Middle frontal gyrus (tissue), 1 donor: ENCODE data around the gene KCNK3.
"Not testable (repeated sequence)": the region's sequence is repeated elsewhere in the genome, so short reads cannot be mapped to it uniquely, and the experiment has no call there.

Experiments
- DNase-seq: peaks from one replicate; pipeline ENCODE4 v3.0.0-alpha.2; 2015; ENCODE audit warnings: low spot score; ENCODE audit errors: extremely low spot score

KCNK3 gene

DNA sequence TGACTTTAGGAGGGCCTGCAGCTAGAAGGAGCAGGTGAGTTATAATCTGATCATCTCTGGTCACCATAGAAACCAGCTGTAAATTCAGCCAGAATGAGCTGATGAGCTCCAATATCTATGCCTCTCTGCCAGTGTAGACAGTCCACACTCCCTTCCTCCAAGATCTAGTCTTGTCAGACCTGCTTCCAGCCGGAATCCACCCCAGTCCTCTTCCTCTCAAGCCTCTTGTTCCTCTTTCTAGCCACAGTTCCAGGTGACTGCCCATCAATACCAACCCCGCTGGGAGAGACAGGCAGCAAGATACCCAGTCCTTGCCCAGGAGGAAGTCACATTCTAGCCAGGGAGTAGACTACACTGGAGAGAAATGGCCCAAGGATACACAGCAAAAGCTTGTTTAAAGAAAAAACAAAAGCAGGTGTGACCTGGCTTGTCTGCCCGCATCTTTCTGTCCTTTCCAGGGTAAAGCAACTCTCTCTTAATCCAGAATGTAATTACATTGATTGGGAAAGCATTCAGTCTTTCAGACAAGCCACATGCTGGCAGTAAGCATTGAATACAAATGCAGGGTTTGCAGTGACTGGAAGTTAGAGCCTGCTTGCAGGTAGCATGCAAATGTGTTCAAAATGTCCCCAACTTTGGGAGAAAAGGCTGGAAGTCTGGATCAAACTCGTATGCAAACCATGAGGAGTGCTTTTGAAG is 62.6 kb downstream of the KCNK3 start:
- no peak for DNase-seq

- no peak for DNase-seq
These were observed 63.8 kb downstream of the KCNK3 start for GRCh38 chr2:26756337-26756736.

- DNase-seq, result no peak
These were observed 65.6 kb downstream of the KCNK3 start for GRCh38 chr2:26757873-26758789.

GRCh38 chr2:26758790-26759321 is 66.3 kb downstream of the KCNK3 start:
- DNase-seq, result no peak

GRCh38 chr2:26759845-26760244 is 67.3 kb downstream of the KCNK3 start:
- DNase-seq, result no peak

DNA sequence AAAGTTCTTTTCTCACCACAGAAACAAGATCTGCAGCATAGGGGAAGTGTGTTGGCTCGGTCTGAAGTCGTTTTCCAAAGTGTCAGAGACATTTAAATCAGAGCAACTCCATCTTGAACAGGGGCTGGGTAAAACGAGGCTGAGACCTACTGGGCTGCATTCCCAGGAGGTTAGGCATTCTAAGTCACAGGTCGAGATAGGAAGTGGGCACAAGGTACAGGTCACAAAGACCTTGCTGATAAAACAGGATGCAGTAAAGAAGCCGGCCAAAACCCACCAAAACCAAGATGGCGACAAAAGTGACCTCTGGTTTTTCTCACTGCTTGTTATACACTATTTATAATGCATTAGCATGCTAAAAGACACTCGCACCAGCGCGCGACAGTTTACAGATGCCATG is 68.5 kb downstream of the KCNK3 start:
- DNase-seq, result not testable (repeated sequence)

DNA sequence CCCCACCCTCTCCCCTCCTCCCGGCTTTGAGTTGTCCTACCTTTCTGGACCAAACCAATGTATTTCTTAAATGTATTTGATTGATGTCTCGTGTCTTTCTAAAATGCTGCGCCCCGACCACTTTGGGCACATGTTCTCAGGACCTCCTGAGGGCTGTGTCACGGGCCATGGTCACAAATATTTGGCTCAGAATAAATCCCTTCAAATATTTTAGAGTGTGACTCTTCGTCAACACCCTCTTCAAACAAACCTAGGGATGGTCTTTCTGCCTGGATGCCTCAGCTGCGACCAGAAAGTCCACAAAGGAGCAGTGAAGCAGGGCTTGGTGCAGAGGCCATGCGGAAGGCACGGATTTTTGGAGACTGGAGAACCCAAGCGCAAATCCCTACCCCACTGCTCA is 70.5 kb downstream of the KCNK3 start:
- no peak for DNase-seq

DNA sequence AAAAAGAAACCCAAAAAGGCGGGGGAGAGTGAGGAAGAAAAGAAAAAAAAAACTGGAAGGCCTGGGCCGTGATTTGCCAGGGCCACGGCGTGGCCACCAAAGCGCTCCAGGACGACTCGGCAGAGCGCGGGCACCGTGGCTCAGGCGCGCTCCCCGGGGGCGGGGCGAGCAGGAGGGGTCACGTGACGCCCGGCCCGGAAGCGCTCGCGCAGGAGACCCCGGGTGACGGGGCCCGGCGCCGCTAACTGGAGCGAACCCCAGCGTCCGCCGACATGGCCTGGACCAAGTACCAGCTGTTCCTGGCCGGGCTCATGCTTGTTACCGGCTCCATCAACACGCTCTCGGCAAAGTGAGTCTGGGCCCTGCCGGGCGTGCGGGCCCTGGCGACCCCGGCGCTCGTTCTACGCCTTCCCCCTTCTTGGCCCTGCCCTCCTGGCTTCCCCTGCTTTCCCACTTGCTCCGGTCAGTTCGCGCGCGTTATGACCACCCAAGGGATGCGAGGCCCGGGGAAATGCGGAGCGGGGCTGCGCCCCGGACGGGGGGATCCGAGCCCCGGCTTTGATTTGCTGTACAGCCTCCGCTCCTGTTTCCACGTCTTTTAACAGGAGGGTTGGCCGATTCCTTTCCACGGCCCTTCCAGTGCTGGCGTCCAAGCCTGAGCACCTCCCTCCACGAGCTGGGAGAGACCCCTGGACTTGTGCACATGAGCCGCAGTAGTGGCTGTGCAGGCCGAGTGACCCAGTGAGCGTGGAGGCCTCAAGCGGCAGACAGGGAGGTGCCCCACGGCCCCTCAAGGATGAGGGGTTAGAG is 71.8 kb downstream of the KCNK3 start, which contains the start of gene SLC35F6:
SLC35F6 (plus strand) TSS at position 207 of the 810 bp plus-strand sequence; CDS start at position 273, 66 bp downstream.
- DNase-seq, result peak; percentile 77

- no peak for DNase-seq
These were observed 72.4 kb downstream of the KCNK3 start for GRCh38 chr2:26764906-26765305.

DNA sequence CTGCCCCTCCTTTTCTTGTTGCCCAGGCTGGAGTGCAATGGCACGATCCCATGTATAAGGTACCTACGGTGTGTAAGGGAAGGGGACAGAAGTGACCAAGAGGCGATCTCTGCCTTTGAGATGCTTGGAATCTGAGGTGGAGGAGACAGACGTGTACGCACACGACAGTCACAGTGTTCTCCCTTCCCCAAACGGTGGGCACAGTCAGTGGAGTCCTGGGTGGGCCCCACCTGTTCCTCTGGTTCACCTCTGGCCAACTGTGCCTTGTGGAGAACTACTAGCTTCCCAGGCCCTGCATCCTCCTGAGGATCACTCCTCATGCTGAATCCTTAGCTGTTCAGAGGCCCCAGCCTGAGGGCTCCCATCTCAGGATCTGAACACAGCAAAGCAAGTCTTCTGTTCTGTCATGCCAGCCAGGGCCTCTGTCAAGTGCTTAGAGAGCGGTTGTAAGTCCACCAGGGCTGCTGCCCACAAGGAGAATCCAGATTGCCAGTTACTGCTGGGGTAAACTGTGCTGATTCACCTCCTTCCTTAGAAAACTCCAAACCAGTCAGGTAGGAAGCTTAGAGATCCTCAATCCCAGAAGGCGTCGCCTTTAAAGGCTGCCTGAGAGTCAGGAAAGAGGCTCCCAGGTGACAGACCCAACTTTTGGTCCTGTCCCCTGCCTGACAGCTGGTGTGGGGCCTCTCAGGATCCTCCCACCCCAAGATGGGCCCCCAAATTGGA is 73.1 kb downstream of the KCNK3 start:
- DNase-seq, result no peak

GRCh38 chr2:26767129-26767528 is 74.6 kb downstream of the KCNK3 start:
- no peak for DNase-seq

DNA sequence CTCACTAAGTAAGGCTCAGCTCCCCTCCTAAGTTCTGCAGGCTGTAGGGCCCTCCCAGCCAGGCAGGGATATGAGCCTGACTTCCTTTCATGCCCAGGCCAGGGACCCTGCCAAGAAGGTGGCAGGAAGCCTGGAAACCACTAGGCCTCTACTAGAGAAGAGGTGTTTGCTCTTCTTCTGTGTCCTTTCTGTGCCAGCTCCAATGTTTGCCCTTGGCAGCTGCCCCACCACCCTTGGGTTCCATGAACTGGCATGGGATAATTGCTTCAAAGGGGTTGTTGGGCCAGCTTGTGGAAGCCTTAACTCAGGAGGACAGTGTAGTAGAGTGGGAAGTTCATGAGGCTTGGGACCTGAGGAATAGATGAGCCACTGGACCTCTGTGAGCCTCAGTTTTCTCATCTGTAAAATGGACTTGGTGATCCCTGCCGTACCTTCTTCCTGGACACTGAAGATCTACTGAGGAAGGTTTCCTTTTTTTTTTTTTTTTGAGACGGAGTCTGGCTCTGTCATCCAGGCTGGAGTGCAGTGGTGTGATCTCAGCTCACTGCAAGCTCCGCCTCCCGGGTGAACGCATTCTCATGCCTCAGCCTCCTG is 75.5 kb downstream of the KCNK3 start:
- DNase-seq, result no peak

DNA sequence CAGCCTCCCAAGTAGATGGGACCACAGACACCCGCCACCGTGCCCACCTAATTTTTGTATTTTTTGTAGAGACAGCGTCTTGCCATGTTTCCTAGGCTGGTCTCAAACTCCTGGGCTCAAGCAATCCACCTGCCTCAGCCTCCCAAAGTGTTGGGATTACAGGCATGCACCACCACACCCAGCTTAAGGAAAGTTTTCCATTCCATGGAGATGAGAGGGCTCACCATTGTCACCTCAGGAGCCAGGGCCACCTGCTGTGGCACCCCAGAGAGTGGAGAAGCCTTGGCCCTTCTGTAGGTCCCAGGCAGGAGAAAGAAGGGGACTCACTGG is 76.2 kb downstream of the KCNK3 start:
- no peak for DNase-seq

- DNase-seq, result no peak
These were observed 76.7 kb downstream of the KCNK3 start for GRCh38 chr2:26769089-26769761.

GRCh38 chr2:26770986-26771586 is 78.6 kb downstream of the KCNK3 start:
- DNase-seq, result no peak

DNA sequence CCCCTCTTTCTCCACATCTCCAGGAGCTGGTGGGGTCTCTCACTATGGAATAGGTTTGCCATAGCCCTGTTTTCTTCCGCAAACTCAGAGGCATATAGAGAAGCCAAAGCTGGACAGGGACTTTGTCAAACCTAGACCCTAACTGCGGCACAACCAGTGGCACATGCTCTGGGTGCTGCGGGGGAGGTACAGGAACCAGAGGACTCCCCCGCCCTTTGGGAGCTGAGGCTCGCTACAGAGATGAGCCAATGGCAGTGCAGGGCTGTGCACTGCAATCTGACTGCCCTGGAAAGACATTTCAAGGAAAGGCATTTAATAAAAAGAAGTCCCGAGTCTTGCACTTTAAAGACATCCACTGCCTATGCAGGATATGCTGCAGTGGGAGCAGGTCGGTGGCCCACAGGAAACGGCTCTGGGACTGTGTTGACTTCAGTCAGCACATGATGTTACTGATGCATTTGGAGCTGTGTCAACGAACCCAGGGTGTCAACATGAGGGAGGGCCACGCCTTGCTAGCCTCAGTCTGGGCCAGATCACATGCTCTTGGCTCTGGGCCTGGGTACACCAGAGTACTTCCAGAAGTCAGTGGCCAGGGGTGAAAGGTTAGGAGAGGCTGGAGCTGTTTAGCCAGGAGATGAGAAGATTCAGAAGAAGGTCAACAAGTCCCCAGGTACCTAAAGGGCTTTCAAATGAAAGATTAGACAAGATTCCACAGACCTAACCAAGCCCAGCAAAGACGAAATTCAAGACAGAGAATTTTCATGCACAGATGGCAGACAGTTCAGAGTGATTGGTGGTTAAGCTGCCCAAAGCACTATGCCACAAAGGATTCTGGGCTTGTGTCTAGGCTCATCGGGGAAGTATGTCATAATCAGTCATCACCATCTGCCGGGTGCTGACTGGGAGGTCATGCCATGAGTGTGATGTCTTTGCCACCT is 79.8 kb downstream of the KCNK3 start:
- no peak for DNase-seq

- DNase-seq, result no peak
These were observed 83.8 kb downstream of the KCNK3 start for GRCh38 chr2:26776195-26776800.

GRCh38 chr2:26778098-26778497 is 85.6 kb downstream of the KCNK3 start:
- DNase-seq, result no peak
